ENCODE measurements around the gene PBX2.

DNA sequence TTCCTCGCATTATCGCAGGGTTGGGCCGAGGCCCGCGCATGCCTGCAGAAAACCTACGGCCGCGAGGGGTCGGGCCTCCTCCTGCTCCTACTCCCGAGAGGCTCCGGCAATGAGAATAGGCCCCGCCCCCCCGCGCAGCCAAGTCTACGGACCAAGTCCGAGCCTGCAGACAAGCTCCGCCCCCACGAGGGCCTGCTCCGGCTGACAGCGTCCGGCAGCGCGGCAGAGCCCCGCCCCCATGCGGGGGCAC lies 5.6 kb upstream of the PBX2 start:
- TF ChIP-seq SMC3 (IDR thresholded peaks at IDR 0.05; ENCODE audit: borderline replicate concordance, low read length) (0 out of 2 replicates have a peak, but pooled peaks have one; percentile 5), MYC (IDR thresholded peaks at IDR 0.05; ENCODE audit: insufficient read depth, insufficient read length, insufficient replicate concordance, low read length, severe bottlenecking) (peak; percentile 56), SP1 (IDR thresholded peaks at IDR 0.05; ENCODE audit: low read depth, low read length) (peak; percentile 79), SIN3A (IDR thresholded peaks at IDR 0.05; ENCODE audit: low read depth, low read length) (no peak; the same call in 1 of the 2 replicates), NR2C2 (IDR thresholded peaks at IDR 0.05; ENCODE audit: borderline replicate concordance, control insufficient read depth, insufficient read length, low read depth) (no peak), MTA3 (IDR thresholded peaks at IDR 0.05; ENCODE audit: borderline replicate concordance, low read length) (no peak), MYB (IDR thresholded peaks at IDR 0.05; ENCODE audit: borderline replicate concordance, low read depth, low read length) (no peak), MTA2 (IDR thresholded peaks at IDR 0.05; ENCODE audit: low read depth) (no peak), SUZ12 (IDR thresholded peaks at IDR 0.05; ENCODE audit: unreplicated experiment) (no peak), ZZZ3 (IDR thresholded peaks at IDR 0.05; ENCODE audit: control insufficient read depth, insufficient read length, low read depth) (no peak)
- TF ChIP-seq, protein P1, sequence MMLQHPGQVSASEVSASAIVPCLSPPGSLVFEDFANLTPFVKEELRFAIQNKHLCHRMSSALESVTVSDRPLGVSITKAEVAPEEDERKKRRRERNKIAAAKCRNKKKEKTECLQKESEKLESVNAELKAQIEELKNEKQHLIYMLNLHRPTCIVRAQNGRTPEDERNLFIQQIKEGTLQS (IDR thresholded peaks at IDR 0.05; ENCODE audit: borderline replicate concordance, extremely low read depth, low read depth, low read length) = no peak
- TF ChIP-seq, protein P2, sequence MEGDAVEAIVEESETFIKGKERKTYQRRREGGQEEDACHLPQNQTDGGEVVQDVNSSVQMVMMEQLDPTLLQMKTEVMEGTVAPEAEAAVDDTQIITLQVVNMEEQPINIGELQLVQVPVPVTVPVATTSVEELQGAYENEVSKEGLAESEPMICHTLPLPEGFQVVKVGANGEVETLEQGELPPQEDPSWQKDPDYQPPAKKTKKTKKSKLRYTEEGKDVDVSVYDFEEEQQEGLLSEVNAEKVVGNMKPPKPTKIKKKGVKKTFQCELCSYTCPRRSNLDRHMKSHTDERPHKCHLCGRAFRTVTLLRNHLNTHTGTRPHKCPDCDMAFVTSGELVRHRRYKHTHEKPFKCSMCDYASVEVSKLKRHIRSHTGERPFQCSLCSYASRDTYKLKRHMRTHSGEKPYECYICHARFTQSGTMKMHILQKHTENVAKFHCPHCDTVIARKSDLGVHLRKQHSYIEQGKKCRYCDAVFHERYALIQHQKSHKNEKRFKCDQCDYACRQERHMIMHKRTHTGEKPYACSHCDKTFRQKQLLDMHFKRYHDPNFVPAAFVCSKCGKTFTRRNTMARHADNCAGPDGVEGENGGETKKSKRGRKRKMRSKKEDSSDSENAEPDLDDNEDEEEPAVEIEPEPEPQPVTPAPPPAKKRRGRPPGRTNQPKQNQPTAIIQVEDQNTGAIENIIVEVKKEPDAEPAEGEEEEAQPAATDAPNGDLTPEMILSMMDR (IDR thresholded peaks at IDR 0.05 in 2 of 3, conservative IDR thresholded peaks at IDR 0.05 in 1 of 3; ENCODE audit: control insufficient read depth in 2 of 3, extremely low read depth in 1 of 3, insufficient read depth in 1 of 3, low read depth in 3 of 3, low read length in 3 of 3) = peak; percentile 13 to 34 (median 31); a peak in 4 of 6 replicates
- TF ChIP-seq, protein P3, sequence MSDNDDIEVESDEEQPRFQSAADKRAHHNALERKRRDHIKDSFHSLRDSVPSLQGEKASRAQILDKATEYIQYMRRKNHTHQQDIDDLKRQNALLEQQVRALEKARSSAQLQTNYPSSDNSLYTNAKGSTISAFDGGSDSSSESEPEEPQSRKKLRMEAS (IDR thresholded peaks at IDR 0.05; ENCODE audit: low read depth, low read length) = 0 out of 2 replicates have a peak, but pooled peaks have one; percentile 85
